GM13977 (cell line): ENCODE data around the gene DLG1.
"Not testable (repeated sequence)": the region's sequence is repeated elsewhere in the genome, so short reads cannot be mapped to it uniquely, and the experiment has no call there.

Experiments used
- DNase-seq: peaks from one replicate; pipeline ENCODE4 v3.0.0; 2012; ENCODE audit warnings: low spot score
- CTCF ChIP-seq: IDR thresholded peaks from 2 replicates; pipeline ENCODE4 v1.5.1; 2012; ENCODE audit warnings: mild to moderate bottlenecking, control low read depth; ENCODE audit not compliant: insufficient read depth; ENCODE audit errors: extremely low read depth, missing control alignments
- in situ Hi-C: fragments of 300-500 bp; cut with MboI; formaldehyde crosslinking; loops from one replicate; pipeline ENCODE4 v1.12.0; 2022; ENCODE audit warnings: low sequenced_read_pairs, low pct_unique_long_range_greater_than_20kb, mixed read lengths, inconsistent platforms; ENCODE audit not compliant: unreplicated experiment

The DLG1 gene

GRCh38 chr3:197195326-197195725 lies 103.1 kb downstream of the DLG1 start:
- TF ChIP-seq CTCF, result no peak
- in situ Hi-C loops, result loop anchor here (25.0 kb wide), 2 partner anchors 183 to 358 kb away; no protein-coding TSS in a partner anchor
- DNase-seq, result no peak

DNA sequence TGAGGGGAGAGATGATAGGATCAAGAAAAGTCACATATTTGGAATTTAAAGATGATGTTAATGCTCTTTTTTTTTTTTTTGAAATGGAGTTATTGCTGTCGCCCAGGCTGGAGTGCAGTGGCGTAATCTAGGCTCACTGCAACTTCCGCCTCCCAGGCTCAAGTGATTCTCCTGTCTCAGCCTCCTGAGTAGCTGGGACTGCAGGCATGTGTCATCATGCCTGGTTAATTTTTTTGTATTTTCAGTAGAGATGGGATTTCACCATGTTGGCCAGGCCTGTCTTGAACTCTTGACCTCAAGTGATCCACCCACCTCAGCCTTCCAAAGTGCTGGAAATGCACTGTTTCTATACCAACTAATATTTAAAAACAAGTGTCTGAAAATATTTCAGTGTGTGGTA lies 104.7 kb downstream of the DLG1 start:
- in situ Hi-C loops, result loop anchor here (25.0 kb wide), 2 partner anchors 181 to 356 kb away; no protein-coding TSS in a partner anchor
- not testable (repeated sequence) for DNase-seq

- TF ChIP-seq CTCF, result no peak
- DNase-seq, result no peak
- in situ Hi-C loops, result loop anchor here (25.0 kb wide), 2 partner anchors 180 to 355 kb away; no protein-coding TSS in a partner anchor
These were observed 106.5 kb downstream of the DLG1 start for GRCh38 chr3:197191897-197192296.

DNA sequence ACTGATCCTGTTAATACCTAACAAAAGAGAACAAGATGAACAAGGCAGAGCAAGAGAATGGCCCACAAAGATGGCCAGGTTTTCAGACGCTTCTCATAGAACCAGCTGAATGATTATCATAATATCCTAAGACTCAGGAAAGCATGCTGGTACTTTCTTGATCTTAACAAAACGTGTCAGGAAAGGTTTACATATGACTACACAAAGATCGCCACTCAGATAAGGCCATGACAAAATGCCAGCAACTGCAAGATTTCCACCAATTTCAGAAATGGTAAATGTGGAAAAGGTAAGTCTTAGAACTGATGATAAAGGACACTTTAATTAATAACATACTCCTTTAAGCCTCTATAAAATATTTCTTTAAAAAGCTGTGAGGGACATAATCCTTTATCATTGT lies 108.8 kb downstream of the DLG1 start:
- DNase-seq, result peak; percentile 14
- in situ Hi-C loops, result loop anchor here (25.0 kb wide), 2 partner anchors 177 to 352 kb away; no protein-coding TSS in a partner anchor
- no peak for TF ChIP-seq CTCF

GRCh38 chr3:197188963-197189362 lies 109.4 kb downstream of the DLG1 start:
- TF ChIP-seq CTCF, result no peak
- DNase-seq, result no peak
- in situ Hi-C loops, result loop anchor here (25.0 kb wide), 2 partner anchors 177 to 352 kb away; no protein-coding TSS in a partner anchor

- peak; percentile 34 for DNase-seq
- peak; percentile 73 for TF ChIP-seq CTCF
- in situ Hi-C loops, result loop anchor here (25.0 kb wide), 2 partner anchors 175 to 350 kb away; no protein-coding TSS in a partner anchor
These were observed 111.4 kb downstream of the DLG1 start for GRCh38 chr3:197186887-197187588.

DNA sequence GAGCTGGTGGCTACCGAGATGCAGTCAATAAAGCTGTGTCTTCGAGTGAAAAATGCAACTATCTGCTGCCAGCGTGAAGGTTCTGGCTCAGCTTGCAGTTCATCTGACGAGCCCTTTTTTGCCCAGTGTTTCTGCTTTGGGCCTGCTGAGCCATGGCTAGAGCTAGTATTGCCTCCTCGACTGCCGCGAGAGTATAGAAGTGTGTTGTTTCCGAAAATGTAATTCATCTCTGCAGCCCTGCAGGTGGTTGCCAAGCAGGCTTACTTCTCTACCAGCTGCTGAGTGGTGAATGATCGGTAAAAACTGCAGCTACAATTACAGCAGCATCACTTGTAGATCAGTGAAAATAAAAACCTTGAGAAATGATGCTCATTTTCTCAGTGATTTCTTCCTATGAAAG lies 114.8 kb downstream of the DLG1 start:
- in situ Hi-C loops, result loop anchor here (25.0 kb wide), 2 partner anchors 171 to 346 kb away; no protein-coding TSS in a partner anchor

More for the DNA sequence above, 114.8 kb downstream of the DLG1 start:
- no peak for TF ChIP-seq CTCF
- DNase-seq, result no peak
